Stimulated activated CD4-positive, alpha-beta T cell treated with anti-CD3 and anti-CD28 coated beads, Interleukin-4, amount 100 ng/mL, for 1 hour (primary cell): Measurements from ENCODE around the gene AKT1.

Experiments
- DNase-seq: peaks from one replicate; pipeline ENCODE4 v3.0.0-alpha.2; 2020

Gene AKT1

GRCh38 chr14:104798300-104799243, 3.0 kb upstream of the AKT1 start:
- no peak for DNase-seq

GRCh38 chr14:104797115-104798044, 1.8 kb upstream of the AKT1 start:
- no peak for DNase-seq

GRCh38 chr14:104796687-104797081, 1.1 kb upstream of the AKT1 start:
- no peak for DNase-seq

GRCh38 chr14:104795781-104796686, 486 bp upstream of the AKT1 start:
- DNase-seq: peak; percentile 69

GRCh38 chr14:104794631-104794992, 936 bp downstream of the AKT1 start:
- DNase-seq: no peak

- DNase-seq: peak; percentile 38
Measured at GRCh38 chr14:104794099-104794498, 1.4 kb downstream of the AKT1 start.

- no peak for DNase-seq
Measured at GRCh38 chr14:104793703-104793959, 1.9 kb downstream of the AKT1 start.

GRCh38 chr14:104792945-104793702, 2.4 kb downstream of the AKT1 start:
- no peak for DNase-seq

- no peak for DNase-seq
Measured at GRCh38 chr14:104792101-104792884, 3.3 kb downstream of the AKT1 start.

GRCh38 chr14:104791425-104791824, 4.1 kb downstream of the AKT1 start:
- no peak for DNase-seq

GRCh38 chr14:104789752-104790743, 5.5 kb downstream of the AKT1 start:
- no peak for DNase-seq

- DNase-seq: no peak
Measured at GRCh38 chr14:104788873-104789663, 6.5 kb downstream of the AKT1 start.

GRCh38 chr14:104788161-104788818, 7.3 kb downstream of the AKT1 start:
- DNase-seq: no peak

GRCh38 chr14:104787736-104788135, 7.8 kb downstream of the AKT1 start:
- no peak for DNase-seq

GRCh38 chr14:104786726-104787675, 8.5 kb downstream of the AKT1 start:
- DNase-seq: no peak

GRCh38 chr14:104786091-104786586, 9.4 kb downstream of the AKT1 start:
- no peak for DNase-seq

GRCh38 chr14:104785708-104786080, 9.9 kb downstream of the AKT1 start:
- DNase-seq: no peak
